RWPE1 (cell line): ENCODE data around the gene CDK5R1.

Source experiments
- CTCF ChIA-PET: fragments of 350-600 bp; sonication (Branson Sonifier 250); formaldehyde crosslinking; extraction: SDS; loops from one replicate; lab custom pipeline; 2021; lab: Yijun Ruan, JAX
- POLR2A ChIA-PET: fragments of 400-600 bp; formaldehyde crosslinking; extraction: SDS; loops from one replicate; lab custom pipeline; 2020; ENCODE audit warnings: antibody characterized with exemption; ENCODE audit not compliant: low non-redundant PET; lab: Yijun Ruan, JAX
- DNase-seq: peaks from one replicate; pipeline ENCODE4 v3.0.0; 2012; ENCODE audit warnings: low spot score
- H3K27ac ChIP-seq: fragments of 450-650 bp; 2 replicates; pipeline ENCODE4 v1.5.1; 2017
- TF ChIP-seq, protein P1 (sequence below): fragments of 450-650 bp; conservative IDR thresholded peaks from 2 replicates; pipeline ENCODE4 v1.5.1; 2017; ENCODE audit warnings: low read depth, mild to moderate bottlenecking

The CDK5R1 gene

DNA sequence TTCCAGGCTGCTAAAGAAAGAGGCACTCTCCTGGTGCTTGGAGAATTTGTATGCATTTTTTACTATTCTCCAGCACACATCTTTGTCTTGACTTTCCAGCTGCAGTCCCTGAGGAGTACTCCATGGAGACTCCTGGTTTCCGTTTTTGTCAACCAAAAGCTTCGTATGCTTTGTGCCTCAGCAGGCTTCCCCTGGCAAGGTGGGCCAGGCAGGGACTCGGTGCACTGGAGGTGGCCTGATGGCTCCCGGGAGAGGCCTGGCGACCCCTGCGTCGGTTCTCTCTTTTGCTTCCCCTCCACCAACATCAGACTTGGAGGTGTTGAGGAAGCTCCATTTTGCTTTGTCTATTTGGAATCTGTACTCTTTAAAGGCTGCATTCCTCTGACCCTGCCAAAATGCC lies 23.7 kb downstream of the CDK5R1 start:
- ChIA-PET POLR2A (no interaction called here), CTCF (no interaction called here)

DNA sequence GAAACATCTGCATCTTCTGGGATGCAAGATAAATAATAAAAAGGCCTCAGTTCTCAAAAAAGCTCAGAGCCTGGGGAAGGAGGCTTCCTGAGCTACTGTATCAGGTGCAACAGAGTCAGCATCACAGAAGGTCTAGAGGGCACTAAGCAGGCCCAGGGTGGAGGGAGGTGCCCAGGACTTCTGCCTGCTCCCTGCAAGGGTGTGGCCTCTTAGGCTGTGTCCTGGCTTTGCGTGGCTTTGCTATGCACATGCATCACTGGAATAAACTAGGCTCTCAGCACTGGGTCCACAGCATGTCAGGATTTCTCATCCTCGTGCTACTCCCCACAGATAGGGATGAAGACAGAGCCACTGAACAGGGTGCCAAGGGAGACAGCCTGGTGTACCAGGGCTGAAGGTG lies 25.5 kb downstream of the CDK5R1 start:
- ChIA-PET POLR2A (no interaction called here), CTCF (no interaction called here)
- TF ChIP-seq, protein P1, sequence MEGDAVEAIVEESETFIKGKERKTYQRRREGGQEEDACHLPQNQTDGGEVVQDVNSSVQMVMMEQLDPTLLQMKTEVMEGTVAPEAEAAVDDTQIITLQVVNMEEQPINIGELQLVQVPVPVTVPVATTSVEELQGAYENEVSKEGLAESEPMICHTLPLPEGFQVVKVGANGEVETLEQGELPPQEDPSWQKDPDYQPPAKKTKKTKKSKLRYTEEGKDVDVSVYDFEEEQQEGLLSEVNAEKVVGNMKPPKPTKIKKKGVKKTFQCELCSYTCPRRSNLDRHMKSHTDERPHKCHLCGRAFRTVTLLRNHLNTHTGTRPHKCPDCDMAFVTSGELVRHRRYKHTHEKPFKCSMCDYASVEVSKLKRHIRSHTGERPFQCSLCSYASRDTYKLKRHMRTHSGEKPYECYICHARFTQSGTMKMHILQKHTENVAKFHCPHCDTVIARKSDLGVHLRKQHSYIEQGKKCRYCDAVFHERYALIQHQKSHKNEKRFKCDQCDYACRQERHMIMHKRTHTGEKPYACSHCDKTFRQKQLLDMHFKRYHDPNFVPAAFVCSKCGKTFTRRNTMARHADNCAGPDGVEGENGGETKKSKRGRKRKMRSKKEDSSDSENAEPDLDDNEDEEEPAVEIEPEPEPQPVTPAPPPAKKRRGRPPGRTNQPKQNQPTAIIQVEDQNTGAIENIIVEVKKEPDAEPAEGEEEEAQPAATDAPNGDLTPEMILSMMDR: no peak
- no peak for DNase-seq
- no peak overlapping the region for H3K27ac ChIP-seq

More for the DNA sequence above, 23.7 kb downstream of the CDK5R1 start:
- no peak overlapping the region for H3K27ac ChIP-seq
- TF ChIP-seq, protein P1: no peak
- no peak for DNase-seq

DNA sequence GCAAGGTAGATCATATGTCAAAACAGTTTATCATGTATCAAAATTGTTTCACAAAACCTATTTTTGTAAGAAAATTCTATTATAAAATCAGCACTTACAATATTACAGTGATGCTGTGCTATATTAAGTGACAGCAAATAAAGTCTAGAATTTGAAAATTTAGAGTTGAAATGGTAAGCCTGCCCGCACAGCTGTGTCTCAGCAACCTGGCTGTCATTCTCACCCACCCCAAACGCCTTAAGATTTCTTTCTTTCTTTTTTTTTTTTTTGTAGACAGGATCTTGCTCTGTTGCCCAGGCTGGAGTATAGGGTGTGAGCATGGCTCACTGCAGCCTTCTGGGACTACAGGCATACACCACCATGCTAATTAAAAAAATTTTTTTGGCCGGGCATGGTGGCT lies 26.8 kb downstream of the CDK5R1 start:
- POLR2A ChIA-PET: no interaction called here
- no peak overlapping the region for H3K27ac ChIP-seq
- no peak for DNase-seq
- TF ChIP-seq, protein P1: no peak
- CTCF ChIA-PET: no interaction called here

DNA sequence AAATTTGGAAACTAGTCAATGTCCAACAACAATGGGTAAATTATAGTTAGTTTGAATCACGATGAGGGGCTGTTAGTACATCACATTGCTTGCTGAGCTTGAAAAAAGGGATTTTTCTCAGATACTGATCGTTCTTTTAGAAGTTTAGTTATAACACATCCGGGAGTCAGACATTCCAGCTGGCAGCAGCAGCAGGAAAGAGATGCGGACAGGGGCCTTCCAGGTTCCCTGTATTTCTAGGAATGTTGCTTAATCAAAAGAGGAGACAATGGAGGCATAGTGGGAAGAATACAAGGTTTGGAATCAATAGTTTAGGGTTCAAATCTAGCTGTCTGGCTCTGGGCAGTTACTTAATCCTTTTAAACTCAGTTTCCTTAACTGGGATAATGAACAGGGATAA lies 27.8 kb downstream of the CDK5R1 start:
- ChIA-PET POLR2A (no interaction called here), CTCF (interaction anchor here (0.6 kb wide), 1 partner anchor 181 kb away, joined by 3 read pairs; no protein-coding TSS in a partner anchor)

DNA sequence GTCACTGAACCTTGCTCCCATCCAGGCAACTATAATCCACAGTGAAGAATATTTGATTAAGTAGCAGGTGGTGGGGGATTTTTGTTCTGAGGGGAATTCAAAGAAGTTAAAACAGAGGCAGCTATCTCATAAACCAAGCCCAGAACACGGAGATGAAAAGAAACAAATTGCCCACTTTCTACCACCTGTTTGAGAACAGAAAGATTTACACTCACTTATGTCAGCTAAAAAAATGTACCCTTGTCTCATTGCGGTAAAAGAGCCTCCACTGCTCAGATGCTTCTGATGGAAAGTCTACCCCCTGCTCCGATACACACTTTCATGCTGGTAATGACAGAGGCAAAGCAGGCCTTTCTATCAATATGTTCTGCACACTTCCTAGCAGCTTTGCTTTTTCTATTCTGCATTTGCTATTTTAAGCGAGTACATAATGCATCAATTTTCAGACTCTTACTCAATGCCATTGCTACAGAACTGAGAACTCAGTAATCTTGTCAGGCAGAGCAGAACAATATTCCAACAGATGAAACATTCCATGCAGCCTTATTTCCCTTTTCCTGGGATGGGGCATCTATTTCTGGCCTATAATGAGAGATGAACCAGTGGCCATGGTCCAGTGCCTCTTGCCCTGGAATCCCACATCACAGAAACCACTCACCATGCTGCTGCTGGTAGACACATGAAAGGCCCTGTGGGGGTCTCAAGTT lies 29.0 kb downstream of the CDK5R1 start:
- ChIA-PET POLR2A (no interaction called here), CTCF (no interaction called here)
- TF ChIP-seq, protein P1: no peak
- DNase-seq: no peak
- H3K27ac ChIP-seq: no peak overlapping the region

More for the DNA sequence above, 27.8 kb downstream of the CDK5R1 start:
- DNase-seq: no peak
- H3K27ac ChIP-seq: no peak overlapping the region
- TF ChIP-seq, protein P1: no peak

DNA sequence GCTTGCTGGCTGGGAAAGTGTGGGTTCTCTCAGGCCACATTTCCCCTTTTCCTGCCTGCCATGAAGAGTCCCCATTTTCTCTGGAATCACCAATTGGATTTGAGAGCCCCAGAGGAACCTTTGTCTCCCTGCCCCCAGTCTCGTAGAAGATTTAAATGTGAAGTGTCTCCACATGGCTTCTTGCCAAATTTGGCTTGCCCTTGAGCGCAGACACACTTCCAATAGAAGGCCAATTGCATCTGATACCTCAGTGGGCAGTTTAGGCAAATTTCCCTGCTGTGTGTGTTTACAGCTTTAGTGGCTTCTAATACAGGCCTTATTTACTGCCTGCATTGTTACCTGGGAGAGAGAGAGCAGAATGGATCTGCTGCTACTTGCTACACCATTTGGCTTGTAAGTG lies 29.7 kb downstream of the CDK5R1 start:
- DNase-seq: no peak
- ChIA-PET POLR2A (no interaction called here), CTCF (no interaction called here)
- H3K27ac ChIP-seq: no peak overlapping the region
- TF ChIP-seq, protein P1: no peak
